ENCODE measurements around the gene TANC1. TPM values are rescaled to one million over a fixed set of nuclear protein-coding genes. Genes with fewer than 3 reads are reported as not detected.

Gene TANC1
- total RNA-seq, 1 donor from 2014 or later: 18.5 TPM

DNA sequence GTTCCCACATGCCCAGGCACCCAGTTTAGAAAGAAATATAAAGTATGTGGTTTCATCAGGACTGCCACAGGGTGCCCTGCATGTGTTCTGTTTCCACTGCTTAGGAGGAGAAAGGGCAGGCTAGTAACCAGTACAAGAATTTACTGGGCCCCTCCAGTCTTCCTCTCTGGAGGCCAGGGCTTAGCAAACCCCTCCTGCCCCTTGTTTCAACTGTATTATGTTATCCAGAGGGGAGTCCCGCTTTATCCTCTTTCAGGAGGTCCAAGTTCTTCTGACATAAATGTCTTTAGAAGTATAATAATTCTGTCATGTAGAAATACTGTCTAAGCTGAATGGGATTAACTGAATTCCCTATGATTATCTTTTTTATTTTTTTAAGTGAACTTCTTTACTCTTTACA, 185.9 kb downstream of the TANC1 start:
- no peaks in the 10 kb centered on the region for H3K36me3 ChIP-seq (ENCODE audit: control insufficient read depth, insufficient read depth, low read length)
- TF ChIP-seq, protein P1, sequence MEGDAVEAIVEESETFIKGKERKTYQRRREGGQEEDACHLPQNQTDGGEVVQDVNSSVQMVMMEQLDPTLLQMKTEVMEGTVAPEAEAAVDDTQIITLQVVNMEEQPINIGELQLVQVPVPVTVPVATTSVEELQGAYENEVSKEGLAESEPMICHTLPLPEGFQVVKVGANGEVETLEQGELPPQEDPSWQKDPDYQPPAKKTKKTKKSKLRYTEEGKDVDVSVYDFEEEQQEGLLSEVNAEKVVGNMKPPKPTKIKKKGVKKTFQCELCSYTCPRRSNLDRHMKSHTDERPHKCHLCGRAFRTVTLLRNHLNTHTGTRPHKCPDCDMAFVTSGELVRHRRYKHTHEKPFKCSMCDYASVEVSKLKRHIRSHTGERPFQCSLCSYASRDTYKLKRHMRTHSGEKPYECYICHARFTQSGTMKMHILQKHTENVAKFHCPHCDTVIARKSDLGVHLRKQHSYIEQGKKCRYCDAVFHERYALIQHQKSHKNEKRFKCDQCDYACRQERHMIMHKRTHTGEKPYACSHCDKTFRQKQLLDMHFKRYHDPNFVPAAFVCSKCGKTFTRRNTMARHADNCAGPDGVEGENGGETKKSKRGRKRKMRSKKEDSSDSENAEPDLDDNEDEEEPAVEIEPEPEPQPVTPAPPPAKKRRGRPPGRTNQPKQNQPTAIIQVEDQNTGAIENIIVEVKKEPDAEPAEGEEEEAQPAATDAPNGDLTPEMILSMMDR (IDR thresholded peaks at IDR 0.05; ENCODE audit: insufficient read depth, low read length, poor library complexity, severe bottlenecking): no peak
- H3K27me3 ChIP-seq (ENCODE audit: control insufficient read depth, insufficient read depth, low read length): no peaks in the 10 kb centered on the region
- H3K4me3 ChIP-seq (ENCODE audit: low read depth, low read length): no peak overlapping the region
- no peak for DNase-seq (ENCODE audit: low read depth)

DNA sequence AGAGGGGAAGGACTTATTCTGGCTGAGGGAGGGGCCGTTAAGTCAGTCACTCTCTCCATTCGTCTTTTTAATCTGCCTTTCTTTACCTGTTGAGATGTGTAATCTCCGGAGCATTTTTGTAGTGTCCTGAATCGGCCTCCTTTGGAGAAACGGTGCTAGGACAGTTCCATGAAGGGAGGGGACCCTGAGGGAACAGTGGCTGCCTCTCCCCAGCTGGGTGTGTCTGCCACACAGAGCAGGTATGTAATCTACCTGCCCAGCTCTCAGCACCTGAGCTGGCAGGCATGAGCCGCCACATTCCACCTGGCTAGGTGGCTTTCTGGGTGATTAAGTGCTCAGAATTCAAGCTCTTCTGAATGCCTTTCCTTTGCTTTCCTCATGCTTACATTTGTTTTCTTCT, 186.9 kb downstream of the TANC1 start:
- TF ChIP-seq, protein P1 (IDR thresholded peaks at IDR 0.05; ENCODE audit: insufficient read depth, low read length, poor library complexity, severe bottlenecking): no peak
- H3K4me3 ChIP-seq (ENCODE audit: low read depth, low read length): no peak overlapping the region
- no peak for DNase-seq (ENCODE audit: low read depth)
- H3K27me3 ChIP-seq (ENCODE audit: control insufficient read depth, insufficient read depth, low read length): no peaks in the 10 kb centered on the region
- H3K36me3 ChIP-seq (ENCODE audit: control insufficient read depth, insufficient read depth, low read length): no peaks in the 10 kb centered on the region

DNA sequence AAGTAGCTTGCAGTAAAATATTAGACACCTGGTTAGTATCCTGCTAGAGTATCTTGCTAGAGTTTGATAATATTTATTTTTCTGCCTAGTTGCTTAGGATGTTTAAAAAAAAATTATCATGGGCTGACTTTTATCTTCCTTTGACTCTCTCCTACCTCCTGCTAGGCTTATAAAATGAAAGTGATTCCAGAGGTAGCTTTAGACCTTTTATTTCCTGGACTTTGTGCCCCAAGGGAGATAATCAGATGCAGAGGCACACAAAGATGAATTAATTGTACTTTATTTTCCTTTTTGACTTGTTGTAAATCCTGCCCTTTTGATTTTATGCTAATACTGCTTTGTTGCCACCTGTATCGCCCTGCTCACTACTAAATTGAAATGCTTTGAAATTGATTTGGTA, 187.4 kb downstream of the TANC1 start:
- no peaks in the 10 kb centered on the region for H3K27me3 ChIP-seq (ENCODE audit: control insufficient read depth, insufficient read depth, low read length)
- no peaks in the 10 kb centered on the region for H3K36me3 ChIP-seq (ENCODE audit: control insufficient read depth, insufficient read depth, low read length)
- no peak overlapping the region for H3K4me3 ChIP-seq (ENCODE audit: low read depth, low read length)
- DNase-seq (ENCODE audit: low read depth): no peak
- TF ChIP-seq, protein P1 (IDR thresholded peaks at IDR 0.05; ENCODE audit: insufficient read depth, low read length, poor library complexity, severe bottlenecking): no peak

DNA sequence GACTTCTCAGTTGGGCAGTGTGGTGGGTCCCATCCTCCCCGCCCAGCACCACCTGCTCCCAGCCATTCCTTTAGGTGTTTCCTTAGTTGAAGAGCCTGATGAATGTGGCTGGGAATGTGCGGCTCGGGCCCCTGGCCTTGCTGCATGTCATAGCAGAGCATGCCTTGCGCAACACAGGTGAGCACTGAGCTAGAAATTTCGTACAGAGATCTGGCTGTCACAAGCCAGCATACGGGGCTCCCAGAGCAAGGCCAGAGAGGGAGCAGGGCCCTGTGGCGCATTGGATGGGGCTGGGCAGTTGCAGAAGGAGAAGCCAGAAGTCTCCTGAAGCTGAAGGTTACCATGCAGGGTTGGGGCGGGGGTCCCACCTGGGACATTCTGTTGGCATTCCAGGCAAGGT, 188.4 kb downstream of the TANC1 start:
- H3K27me3 ChIP-seq (ENCODE audit: control insufficient read depth, insufficient read depth, low read length): no peaks in the 10 kb centered on the region
- no peaks in the 10 kb centered on the region for H3K36me3 ChIP-seq (ENCODE audit: control insufficient read depth, insufficient read depth, low read length)
- H3K4me3 ChIP-seq (ENCODE audit: low read depth, low read length): no peak overlapping the region
- TF ChIP-seq, protein P1 (IDR thresholded peaks at IDR 0.05; ENCODE audit: insufficient read depth, low read length, poor library complexity, severe bottlenecking): no peak
- no peak for DNase-seq (ENCODE audit: low read depth)

DNA sequence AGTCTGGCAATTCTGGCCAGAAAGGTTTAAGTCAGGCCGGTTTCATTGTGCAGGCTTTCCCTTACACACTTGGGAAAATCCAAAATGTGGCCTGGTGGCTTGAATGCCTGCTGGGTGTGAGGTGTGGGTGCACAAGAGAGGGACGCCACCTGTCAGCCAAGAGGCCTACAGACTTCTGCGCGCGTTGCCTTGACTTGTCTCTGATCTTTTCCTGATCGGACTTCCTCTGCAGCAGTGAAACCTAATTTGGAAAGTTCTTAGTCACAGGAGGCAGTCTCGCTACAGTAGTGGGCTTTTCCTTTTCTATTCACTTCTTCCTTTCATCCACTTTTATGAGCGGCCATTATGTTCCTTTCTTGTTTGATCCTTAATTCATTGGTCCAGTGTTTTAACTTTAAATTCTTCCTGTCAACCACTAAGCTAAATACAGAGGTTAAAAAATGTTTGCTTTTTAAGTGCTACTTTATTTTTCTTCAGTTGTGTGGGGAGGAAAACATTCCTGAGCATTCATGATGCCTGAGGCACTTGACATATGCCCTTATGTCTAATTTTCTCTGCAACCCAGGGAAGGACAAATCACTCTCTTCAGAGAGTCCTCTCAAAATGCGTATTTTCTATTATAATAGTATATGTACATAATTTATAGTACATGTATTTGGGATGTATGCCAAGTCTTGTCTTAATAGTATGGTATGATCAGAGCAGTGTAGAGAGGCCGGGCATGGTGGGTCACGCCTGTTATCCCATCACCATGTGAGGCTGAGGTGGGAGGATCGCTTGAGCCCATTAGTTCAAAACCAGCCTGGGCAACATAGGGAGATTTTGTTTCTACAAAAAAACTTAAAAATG, 189.1 kb downstream of the TANC1 start:
- DNase-seq (ENCODE audit: low read depth): no peak
- no peaks in the 10 kb centered on the region for H3K27me3 ChIP-seq (ENCODE audit: control insufficient read depth, insufficient read depth, low read length)
- TF ChIP-seq, protein P1 (IDR thresholded peaks at IDR 0.05; ENCODE audit: insufficient read depth, low read length, poor library complexity, severe bottlenecking): no peak

DNA sequence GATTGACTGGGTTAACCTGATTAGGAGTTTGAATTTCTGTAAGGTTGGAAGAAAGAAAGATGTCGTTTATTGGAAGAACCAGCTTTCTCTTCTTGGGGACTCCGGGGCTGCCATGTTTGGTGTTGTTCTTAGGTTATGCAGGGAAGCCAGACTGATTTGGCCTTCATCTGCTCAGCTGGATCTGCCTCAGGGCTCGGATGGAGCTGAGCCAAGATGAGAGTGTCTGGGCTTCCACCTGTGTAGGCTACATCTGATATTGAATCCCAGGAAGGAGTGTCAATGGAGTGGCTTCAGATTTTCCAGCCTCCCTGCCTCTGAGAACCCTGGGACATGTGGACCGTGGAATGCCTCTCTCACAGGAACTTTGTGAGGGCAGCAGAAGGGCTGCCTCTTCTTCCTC, 192.0 kb downstream of the TANC1 start:
- no peak for DNase-seq (ENCODE audit: low read depth)
- no peaks in the 10 kb centered on the region for H3K27me3 ChIP-seq (ENCODE audit: control insufficient read depth, insufficient read depth, low read length)
- TF ChIP-seq, protein P1 (IDR thresholded peaks at IDR 0.05; ENCODE audit: insufficient read depth, low read length, poor library complexity, severe bottlenecking): no peak
- H3K4me3 ChIP-seq (ENCODE audit: low read depth, low read length): no peak overlapping the region
- no peaks in the 10 kb centered on the region for H3K36me3 ChIP-seq (ENCODE audit: control insufficient read depth, insufficient read depth, low read length)

More for the DNA sequence above, 189.1 kb downstream of the TANC1 start:
- Histone ChIP-seq H3K4me3 (ENCODE audit: low read depth, low read length) (no peak overlapping the region), H3K36me3 (ENCODE audit: control insufficient read depth, insufficient read depth, low read length) (no peaks in the 10 kb centered on the region)
